ENCODE data around the gene ASPN. TPM values are rescaled to one million over a fixed set of nuclear protein-coding genes. Genes with fewer than 3 reads are reported as not detected.

Gene ASPN
- total and polyA plus RNA-seq, 3 donors from 2014 or later, result 0.12 to 5.0 (median 0.39) TPM

DNA sequence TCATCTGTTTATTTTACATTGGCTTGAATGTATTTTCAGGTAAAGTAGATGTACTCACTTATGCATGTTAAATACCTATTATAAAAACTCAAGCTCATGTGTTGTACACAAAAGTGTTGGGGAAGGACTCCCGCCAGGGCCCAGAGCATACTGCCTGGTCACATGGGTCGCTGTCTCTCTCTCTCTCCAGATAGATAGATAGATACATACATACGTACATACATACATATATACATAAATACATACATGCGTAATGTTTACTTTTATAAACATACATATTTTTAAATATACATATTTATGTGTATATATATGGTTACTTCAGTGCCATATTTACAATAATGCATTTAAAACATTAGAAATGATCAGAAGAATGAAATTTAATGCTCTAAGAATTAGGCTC is 24.7 kb downstream of the ASPN start:
- Histone ChIP-seq H3K4me1 (no peaks in the 10 kb centered on the region), H3K36me3 (ENCODE audit: low read depth, missing control alignments) (no peaks in the 10 kb centered on the region), H3K4me3 (no peak overlapping the region), H3K9me3 (no peaks in the 10 kb centered on the region), H3K27ac (no peak overlapping the region), H3K27me3 (no peaks in the 10 kb centered on the region)
- TF ChIP-seq, protein P1, sequence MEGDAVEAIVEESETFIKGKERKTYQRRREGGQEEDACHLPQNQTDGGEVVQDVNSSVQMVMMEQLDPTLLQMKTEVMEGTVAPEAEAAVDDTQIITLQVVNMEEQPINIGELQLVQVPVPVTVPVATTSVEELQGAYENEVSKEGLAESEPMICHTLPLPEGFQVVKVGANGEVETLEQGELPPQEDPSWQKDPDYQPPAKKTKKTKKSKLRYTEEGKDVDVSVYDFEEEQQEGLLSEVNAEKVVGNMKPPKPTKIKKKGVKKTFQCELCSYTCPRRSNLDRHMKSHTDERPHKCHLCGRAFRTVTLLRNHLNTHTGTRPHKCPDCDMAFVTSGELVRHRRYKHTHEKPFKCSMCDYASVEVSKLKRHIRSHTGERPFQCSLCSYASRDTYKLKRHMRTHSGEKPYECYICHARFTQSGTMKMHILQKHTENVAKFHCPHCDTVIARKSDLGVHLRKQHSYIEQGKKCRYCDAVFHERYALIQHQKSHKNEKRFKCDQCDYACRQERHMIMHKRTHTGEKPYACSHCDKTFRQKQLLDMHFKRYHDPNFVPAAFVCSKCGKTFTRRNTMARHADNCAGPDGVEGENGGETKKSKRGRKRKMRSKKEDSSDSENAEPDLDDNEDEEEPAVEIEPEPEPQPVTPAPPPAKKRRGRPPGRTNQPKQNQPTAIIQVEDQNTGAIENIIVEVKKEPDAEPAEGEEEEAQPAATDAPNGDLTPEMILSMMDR (IDR thresholded peaks at IDR 0.05), result no peak
- TF ChIP-seq POLR2A (IDR thresholded peaks at IDR 0.05), result no peak
- 94 to 97% methylated on average over 4 of the region's 4 CpGs for WGBS, 2 donors
- no peak for DNase-seq
- intact Hi-C loops (cut with DNase I; ENCODE audit: low total_unique reads), result no loop called here

DNA sequence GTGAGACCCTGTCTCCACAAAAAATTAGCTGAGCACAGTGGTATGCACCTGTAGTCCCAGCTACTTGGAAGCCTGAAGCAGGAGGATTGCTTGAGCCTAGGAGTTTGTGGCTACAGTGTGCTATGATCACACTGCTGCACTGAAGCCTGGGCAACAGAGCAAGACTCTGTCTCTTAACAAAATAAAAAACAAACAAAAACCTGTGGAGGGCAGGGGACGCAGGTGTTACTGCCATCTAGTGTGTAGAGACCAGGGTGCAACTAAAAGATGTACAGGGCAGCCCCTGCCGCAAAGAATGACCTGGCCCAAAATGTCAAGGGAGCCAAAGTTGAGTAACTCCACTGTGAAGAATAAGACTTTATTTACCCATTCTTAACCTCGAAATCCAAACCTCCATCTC is 27.1 kb downstream of the ASPN start:
- TF ChIP-seq, protein P1 (IDR thresholded peaks at IDR 0.05), result no peak
- no peak for TF ChIP-seq POLR2A (IDR thresholded peaks at IDR 0.05)
- Histone ChIP-seq H3K27me3 (no peaks in the 10 kb centered on the region), H3K36me3 (ENCODE audit: low read depth, missing control alignments) (no peaks in the 10 kb centered on the region), H3K4me1 (no peaks in the 10 kb centered on the region), H3K9me3 (no peaks in the 10 kb centered on the region), H3K27ac (no peak overlapping the region), H3K4me3 (no peak overlapping the region)
- WGBS, 2 donors, result 84 to 91% methylated on average over 3 of the region's 3 CpGs
- no peak for DNase-seq
- intact Hi-C loops (cut with DNase I; ENCODE audit: low total_unique reads), result no loop called here

DNA sequence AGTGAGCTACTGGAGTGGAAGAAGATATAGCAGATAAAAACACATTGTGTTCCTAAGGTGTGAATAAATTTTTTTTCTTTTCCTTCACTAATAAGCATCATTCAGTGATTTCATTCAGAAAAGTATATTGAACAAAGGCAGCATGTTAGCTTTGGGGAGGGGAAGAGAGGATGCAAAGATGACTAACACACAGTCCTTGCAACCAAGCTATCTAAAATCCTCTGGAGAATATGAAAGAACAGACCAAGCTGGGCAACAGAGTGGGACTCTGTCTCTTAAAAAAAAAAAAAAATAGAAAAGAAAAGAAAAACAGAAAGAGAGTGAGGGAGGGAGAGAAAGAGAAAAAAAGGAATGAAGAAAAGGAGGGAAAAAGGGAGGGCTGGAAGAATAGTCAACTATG is 35.8 kb downstream of the ASPN start:
- H3K36me3 ChIP-seq (ENCODE audit: low read depth, missing control alignments), result no peaks in the 10 kb centered on the region
- no peak overlapping the region for H3K27ac ChIP-seq
- H3K4me1 ChIP-seq, result no peaks in the 10 kb centered on the region
- H3K9me3 ChIP-seq, result no peaks in the 10 kb centered on the region
- intact Hi-C loops (cut with DNase I; ENCODE audit: low total_unique reads), result no loop called here
- no peak for DNase-seq
- H3K4me3 ChIP-seq, result no peak overlapping the region
- TF ChIP-seq POLR2A (IDR thresholded peaks at IDR 0.05), result no peak
- TF ChIP-seq, protein P1 (IDR thresholded peaks at IDR 0.05), result no peak
- H3K27me3 ChIP-seq, result no peaks in the 10 kb centered on the region

DNA sequence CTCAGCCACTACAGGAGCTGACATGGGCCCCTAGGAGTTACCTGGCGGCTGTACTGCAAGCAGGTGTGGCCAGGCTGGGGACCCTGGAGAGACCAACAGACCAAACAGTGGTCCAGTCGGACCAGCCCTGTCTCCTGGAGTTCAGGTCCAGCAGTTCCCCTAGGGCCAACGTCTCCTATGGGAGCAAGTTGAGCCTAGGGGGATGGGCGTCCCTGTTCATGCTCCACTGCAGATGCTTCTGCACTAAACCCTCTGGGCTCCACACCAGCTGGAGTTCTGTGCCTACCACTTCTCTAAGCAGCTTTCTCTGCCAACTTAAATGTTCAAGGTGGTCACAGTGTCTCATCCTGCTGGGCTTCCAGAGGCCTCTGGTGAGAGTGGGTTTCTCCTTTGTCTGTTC is 37.5 kb downstream of the ASPN start:
- intact Hi-C loops (cut with DNase I; ENCODE audit: low total_unique reads), result no loop called here
- Histone ChIP-seq H3K4me3 (no peak overlapping the region), H3K4me1 (no peaks in the 10 kb centered on the region), H3K36me3 (ENCODE audit: low read depth, missing control alignments) (no peaks in the 10 kb centered on the region), H3K9me3 (no peaks in the 10 kb centered on the region), H3K27ac (no peak overlapping the region), H3K27me3 (no peaks in the 10 kb centered on the region)
- 87 to 98% methylated on average over 3 to 4 of the region's 4 CpGs for WGBS, 2 donors
- no peak for DNase-seq
- TF ChIP-seq, protein P1 (IDR thresholded peaks at IDR 0.05), result no peak
- TF ChIP-seq POLR2A (IDR thresholded peaks at IDR 0.05), result no peak

DNA sequence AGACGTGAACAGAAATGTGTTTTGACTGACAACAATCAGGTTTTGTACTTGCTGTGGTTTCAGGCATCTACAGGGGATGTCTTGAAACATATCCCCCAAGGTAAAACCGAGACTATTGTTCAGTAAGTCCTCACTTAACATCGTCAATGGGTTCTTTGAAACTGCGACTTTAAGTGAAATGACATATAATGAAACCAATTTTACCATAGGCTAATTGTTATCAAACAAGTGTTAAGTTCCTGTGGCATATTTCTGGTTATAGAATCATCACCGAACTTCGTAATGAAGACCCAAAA is 41.6 kb downstream of the ASPN start:
- H3K27me3 ChIP-seq, result no peaks in the 10 kb centered on the region
- intact Hi-C loops (cut with DNase I; ENCODE audit: low total_unique reads), result no loop called here
- WGBS, 2 donors, result 87 to 94% methylated on average over 6 of the region's 6 CpGs
- no peak overlapping the region for H3K4me3 ChIP-seq
- TF ChIP-seq, protein P1 (IDR thresholded peaks at IDR 0.05), result no peak
- no peak for TF ChIP-seq POLR2A (IDR thresholded peaks at IDR 0.05)
- DNase-seq, result no peak
- peaks cover 3% of the 10 kb centered on the region for H3K4me1 ChIP-seq
- H3K27ac ChIP-seq, result no peak overlapping the region
- no peaks in the 10 kb centered on the region for H3K36me3 ChIP-seq (ENCODE audit: low read depth, missing control alignments)
- no peaks in the 10 kb centered on the region for H3K9me3 ChIP-seq

Measured in testis (tissue), 3 donors.